ENCODE data around the gene ECPAS.

The ECPAS gene

DNA sequence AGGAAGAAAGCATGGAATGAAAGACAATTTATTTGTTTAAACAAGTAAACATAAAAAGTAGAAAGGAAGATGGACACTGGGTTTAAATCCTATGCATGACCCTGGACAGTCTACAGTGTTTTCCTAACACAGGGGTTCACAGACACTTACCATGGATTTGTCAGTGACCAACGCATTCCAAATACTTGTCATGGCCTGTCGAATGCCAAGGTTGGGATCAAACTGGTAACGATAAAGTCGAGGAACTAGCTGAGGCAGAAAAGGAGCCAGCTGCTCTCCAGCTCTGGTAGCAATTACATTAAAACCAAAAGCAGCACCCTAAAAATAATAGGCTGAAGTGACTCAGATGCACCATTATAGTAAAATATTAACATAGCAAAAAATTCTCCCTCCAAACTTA is 94.8 kb downstream of the ECPAS start:
- TF ChIP-seq JUND (IDR thresholded peaks at IDR 0.05; ENCODE audit: low read depth), result no peak
- no peak for DNase-seq (ENCODE audit: low read depth in 1 of 2, low spot score in 1 of 2)
- in situ Hi-C loops (cut with HindIII; ENCODE audit: low pct_unique_long_range_greater_than_20kb, low sequenced_read_pairs), result no loop called here

GRCh38 chr9:111386386-111386785 is 97.8 kb downstream of the ECPAS start:
- no peak for DNase-seq (ENCODE audit: low read depth in 1 of 2, low spot score in 1 of 2)
- in situ Hi-C loops (cut with HindIII; ENCODE audit: low pct_unique_long_range_greater_than_20kb, low sequenced_read_pairs), result no loop called here

GRCh38 chr9:111381006-111381405 is 103.2 kb downstream of the ECPAS start:
- no peak for DNase-seq (ENCODE audit: low read depth in 1 of 2, low spot score in 1 of 2)
- TF ChIP-seq JUND (IDR thresholded peaks at IDR 0.05; ENCODE audit: low read depth), result no peak
- in situ Hi-C loops (cut with HindIII; ENCODE audit: low pct_unique_long_range_greater_than_20kb, low sequenced_read_pairs), result no loop called here

More at GRCh38 chr9:111386386-111386785, 97.8 kb downstream of the ECPAS start:
- TF ChIP-seq JUND (IDR thresholded peaks at IDR 0.05; ENCODE audit: low read depth), result no peak

DNA sequence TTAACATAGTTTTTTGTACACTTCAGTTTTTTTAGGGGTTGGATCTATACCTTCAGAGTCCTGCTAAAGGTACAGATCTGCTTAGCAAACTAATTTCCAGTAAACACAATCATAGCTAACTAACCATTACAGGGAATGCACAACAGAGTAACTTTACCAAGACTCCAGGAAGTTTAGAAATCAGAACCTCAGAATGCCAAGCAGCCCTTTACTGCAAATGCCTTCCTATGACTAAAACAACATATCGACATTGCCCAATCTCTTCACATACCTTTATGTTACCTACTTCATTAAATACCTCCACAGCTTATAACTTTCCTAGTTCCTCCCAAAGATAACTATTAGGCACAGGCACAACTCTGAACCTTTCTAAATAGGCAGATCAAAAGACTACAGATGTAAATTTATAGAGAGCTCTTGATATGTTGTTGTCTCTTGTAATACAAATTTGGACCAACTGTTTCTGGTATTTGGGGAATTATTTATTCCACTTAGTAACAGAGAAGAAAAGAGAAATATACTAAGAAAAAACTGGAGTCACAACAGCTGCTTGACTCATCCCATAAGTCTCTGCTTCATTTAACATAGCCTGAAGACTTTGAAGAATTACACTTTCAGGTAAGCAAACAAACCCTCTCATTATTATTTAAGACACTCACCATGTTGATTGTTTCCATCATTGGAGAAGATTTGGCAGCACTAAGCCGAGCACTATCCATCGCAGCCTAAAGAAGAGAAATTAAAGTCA is 108.2 kb downstream of the ECPAS start:
- no peak for DNase-seq (ENCODE audit: low read depth in 1 of 2, low spot score in 1 of 2)
- in situ Hi-C loops (cut with HindIII; ENCODE audit: low pct_unique_long_range_greater_than_20kb, low sequenced_read_pairs), result no loop called here
- no peak for TF ChIP-seq JUND (IDR thresholded peaks at IDR 0.05; ENCODE audit: low read depth)

GRCh38 chr9:111375062-111375461 is 109.1 kb downstream of the ECPAS start:
- TF ChIP-seq JUND (IDR thresholded peaks at IDR 0.05; ENCODE audit: low read depth), result no peak
- DNase-seq (ENCODE audit: low read depth in 1 of 2, low spot score in 1 of 2), result no peak
- in situ Hi-C loops (cut with HindIII; ENCODE audit: low pct_unique_long_range_greater_than_20kb, low sequenced_read_pairs), result no loop called here

DNA sequence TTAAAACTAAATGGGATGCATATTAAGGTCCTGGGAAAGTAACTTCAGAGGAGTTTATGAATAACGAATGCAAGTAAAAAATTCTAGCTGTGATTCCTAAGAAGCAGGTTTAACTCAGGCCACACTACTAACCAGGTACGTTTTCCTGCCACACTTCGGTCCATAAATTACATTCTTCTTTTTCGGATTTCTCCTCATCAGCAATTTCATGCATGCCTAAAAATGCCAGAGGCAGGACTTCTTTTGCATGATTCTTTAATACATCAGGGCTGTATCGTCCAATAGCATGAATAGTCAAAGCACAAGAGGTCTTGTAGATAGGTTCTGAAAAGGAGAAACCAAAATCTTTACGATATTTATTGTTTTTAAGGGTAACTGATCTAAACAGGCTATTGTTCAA is 111.9 kb downstream of the ECPAS start:
- no peak for DNase-seq (ENCODE audit: low read depth in 1 of 2, low spot score in 1 of 2)
- TF ChIP-seq JUND (IDR thresholded peaks at IDR 0.05; ENCODE audit: low read depth), result no peak
- in situ Hi-C loops (cut with HindIII; ENCODE audit: low pct_unique_long_range_greater_than_20kb, low sequenced_read_pairs), result no loop called here

- DNase-seq (ENCODE audit: low read depth in 1 of 2, low spot score in 1 of 2), result no peak
- in situ Hi-C loops (cut with HindIII; ENCODE audit: low pct_unique_long_range_greater_than_20kb, low sequenced_read_pairs), result no loop called here
- no peak for TF ChIP-seq JUND (IDR thresholded peaks at IDR 0.05; ENCODE audit: low read depth)
Observed at GRCh38 chr9:111366978-111367377, 117.2 kb downstream of the ECPAS start.

GRCh38 chr9:111362526-111362925 is 121.7 kb downstream of the ECPAS start:
- in situ Hi-C loops (cut with HindIII; ENCODE audit: low pct_unique_long_range_greater_than_20kb, low sequenced_read_pairs), result no loop called here
- no peak for DNase-seq (ENCODE audit: low read depth in 1 of 2, low spot score in 1 of 2)
- TF ChIP-seq JUND (IDR thresholded peaks at IDR 0.05; ENCODE audit: low read depth), result no peak

DNA sequence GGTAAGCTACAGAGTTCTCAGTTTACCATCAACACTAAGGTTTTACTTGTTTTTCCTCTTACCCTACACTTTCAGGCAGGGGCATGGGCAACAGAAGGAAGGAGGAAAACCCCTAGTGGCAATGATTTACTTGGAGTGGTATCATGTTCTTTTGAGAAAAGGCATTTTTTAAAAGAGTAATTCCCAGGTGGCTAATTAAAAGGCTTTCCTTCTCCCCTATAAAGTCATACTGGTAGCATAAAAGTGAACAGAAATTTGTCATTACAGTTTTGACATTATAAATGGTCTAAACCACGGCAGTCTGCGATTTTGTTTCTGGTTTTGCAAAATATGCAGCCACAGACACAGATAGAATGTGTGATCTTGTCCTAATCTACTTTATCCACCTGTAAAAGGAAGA is 123.3 kb downstream of the ECPAS start:
- no peak for TF ChIP-seq JUND (IDR thresholded peaks at IDR 0.05; ENCODE audit: low read depth)
- in situ Hi-C loops (cut with HindIII; ENCODE audit: low pct_unique_long_range_greater_than_20kb, low sequenced_read_pairs), result no loop called here
- DNase-seq (ENCODE audit: low read depth in 1 of 2, low spot score in 1 of 2), result no peak

DNA sequence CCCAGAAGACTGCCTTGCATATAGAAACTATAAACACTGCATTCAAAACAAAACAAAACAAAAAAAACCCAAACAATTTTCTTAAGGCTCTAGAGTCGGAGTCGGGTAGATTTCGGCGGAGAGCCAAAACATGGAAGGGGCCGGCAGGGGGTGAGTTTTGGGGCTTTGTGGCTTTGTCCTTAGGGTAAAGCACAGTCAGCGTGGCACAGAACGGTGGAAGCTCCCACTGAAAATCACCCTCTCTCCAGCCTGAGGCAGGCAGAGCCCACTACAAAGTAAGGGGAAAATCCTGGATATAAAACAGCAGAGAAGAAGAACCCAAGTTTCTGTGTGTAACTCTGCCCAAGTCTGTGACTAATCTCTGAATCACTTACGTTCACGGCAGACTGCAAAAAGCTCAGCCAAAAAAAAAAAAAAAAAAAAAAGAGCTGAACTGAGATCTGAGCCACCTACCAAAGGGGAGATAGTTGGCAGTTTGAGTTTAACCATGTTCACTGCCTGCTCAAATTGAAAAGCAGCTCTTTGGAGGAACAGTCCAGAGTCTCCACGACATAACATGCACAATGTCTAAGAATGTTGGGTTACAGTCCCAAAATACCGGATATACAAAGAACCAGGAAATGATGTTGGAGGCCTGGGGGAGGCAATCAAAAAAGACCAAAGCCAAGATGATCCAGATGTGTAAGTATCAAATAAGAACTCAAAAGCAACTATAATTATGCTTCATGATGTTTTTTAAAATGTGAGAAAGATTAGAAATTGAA is 127.5 kb downstream of the ECPAS start:
- in situ Hi-C loops (cut with HindIII; ENCODE audit: low pct_unique_long_range_greater_than_20kb, low sequenced_read_pairs), result no loop called here
- TF ChIP-seq JUND (IDR thresholded peaks at IDR 0.05; ENCODE audit: low read depth), result no peak
- no peak for DNase-seq (ENCODE audit: low read depth in 1 of 2, low spot score in 1 of 2)

GRCh38 chr9:111352545-111352944 is 131.6 kb downstream of the ECPAS start:
- in situ Hi-C loops (cut with HindIII; ENCODE audit: low pct_unique_long_range_greater_than_20kb, low sequenced_read_pairs), result no loop called here
- TF ChIP-seq JUND (IDR thresholded peaks at IDR 0.05; ENCODE audit: low read depth), result no peak

DNA sequence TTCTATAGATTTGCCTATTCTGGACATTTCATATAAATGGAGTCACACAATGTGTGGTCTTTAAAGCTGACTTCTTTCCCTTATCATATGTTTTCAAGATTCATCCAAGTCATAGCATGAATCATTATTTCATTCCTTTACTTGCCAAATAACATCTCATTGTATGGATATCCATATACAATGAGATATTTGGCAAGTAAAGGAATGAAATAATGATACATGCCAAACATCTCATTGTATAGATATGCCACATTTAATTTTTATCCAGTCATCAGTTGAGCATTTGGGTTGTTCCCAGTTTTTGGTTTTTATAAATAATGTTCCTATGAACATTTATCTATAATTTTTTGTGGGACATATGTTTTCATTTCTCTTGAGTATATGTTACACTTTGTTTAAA is 133.6 kb downstream of the ECPAS start:
- in situ Hi-C loops (cut with HindIII; ENCODE audit: low pct_unique_long_range_greater_than_20kb, low sequenced_read_pairs), result no loop called here
- TF ChIP-seq JUND (IDR thresholded peaks at IDR 0.05; ENCODE audit: low read depth), result no peak
- no peak for DNase-seq (ENCODE audit: low read depth in 1 of 2, low spot score in 1 of 2)

More at GRCh38 chr9:111352545-111352944, 131.6 kb downstream of the ECPAS start:
- no peak for DNase-seq (ENCODE audit: low read depth in 1 of 2, low spot score in 1 of 2)

DNA sequence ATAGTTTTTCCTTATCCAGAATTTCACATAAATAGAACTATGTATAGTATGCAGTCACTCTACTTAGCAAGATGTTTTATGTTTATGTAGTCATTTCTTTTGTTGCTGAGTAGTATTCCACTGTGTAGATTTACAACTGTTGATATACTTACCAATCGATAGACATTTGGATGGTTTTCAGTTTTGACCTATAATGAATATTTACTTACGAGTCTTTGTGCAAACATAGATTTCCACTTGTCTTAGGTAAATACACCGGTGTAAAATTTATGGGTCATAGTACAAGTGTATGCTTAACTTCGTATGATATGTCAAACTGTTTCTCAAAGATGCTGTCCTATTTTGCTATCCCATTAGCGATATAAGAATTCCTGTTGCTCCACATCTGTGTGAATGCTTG is 134.4 kb downstream of the ECPAS start:
- in situ Hi-C loops (cut with HindIII; ENCODE audit: low pct_unique_long_range_greater_than_20kb, low sequenced_read_pairs), result no loop called here
- no peak for TF ChIP-seq JUND (IDR thresholded peaks at IDR 0.05; ENCODE audit: low read depth)
- DNase-seq (ENCODE audit: low read depth in 1 of 2, low spot score in 1 of 2), result no peak

All from T47D (cell line).